Suprapubic skin (tissue), 4 donors: Measurements from ENCODE around the gene LTC4S.

Experiments used
- CTCF ChIP-seq, 2 donors: fragments of 200-600 bp in 1 of 2; fragments of 450-650 bp in 1 of 2; sonication (generic) in 1 of 2; IDR thresholded peaks; one replicate each; pipeline ENCODE4 v1.5.1; 2016 to 2019; ENCODE audit warnings: antibody characterized with exemption in 2 of 2, mild to moderate bottlenecking in 1 of 2, moderate library complexity in 1 of 2
- POLR2A ChIP-seq, 2 donors: fragments of 450-650 bp; IDR thresholded peaks; one replicate each; pipeline ENCODE4 v1.6.1; 2017; ENCODE audit warnings: antibody characterized with exemption in 2 of 2, mild to moderate bottlenecking in 2 of 2, moderate library complexity in 2 of 2
- POLR2AphosphoS5 ChIP-seq, 3 donors: sonication (generic); formaldehyde crosslinking; IDR thresholded peaks; one replicate each; pipeline ENCODE4 v1.6.1; 2017; ENCODE audit warnings: antibody characterized with exemption in 3 of 3

DNA sequence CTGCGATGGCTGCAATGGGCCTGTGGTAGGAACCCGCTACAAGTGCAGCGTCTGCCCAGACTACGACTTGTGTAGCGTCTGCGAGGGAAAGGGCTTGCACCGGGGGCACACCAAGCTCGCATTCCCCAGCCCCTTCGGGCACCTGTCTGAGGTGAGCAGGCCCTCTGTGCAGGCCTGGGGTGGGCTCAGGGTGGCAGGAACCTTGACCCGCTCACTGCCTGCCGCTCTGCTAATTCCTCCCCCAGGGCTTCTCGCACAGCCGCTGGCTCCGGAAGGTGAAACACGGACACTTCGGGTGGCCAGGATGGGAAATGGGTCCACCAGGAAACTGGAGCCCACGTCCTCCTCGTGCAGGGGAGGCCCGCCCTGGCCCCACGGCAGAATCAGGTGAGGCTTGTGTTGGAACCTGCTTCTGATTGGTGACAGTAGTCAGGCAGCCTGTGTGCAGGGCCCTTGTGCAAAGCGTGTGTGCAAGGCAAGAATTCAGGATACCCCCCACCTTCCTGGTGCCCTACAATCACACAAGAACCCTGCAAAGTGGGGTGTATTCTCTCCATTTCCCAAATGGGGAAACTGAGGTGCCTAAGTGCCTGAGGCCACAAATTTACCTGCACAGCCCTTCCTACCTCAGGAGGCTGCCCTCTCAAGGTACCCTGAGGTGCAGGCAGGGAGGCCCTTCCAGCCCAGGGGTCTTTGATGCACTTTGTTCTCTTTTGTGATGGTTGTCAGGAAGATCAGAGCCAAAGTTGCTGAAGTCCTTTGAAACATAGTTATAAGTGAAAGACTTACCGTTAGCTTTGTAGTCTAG lies 30.4 kb downstream of the LTC4S start:
- TF ChIP-seq POLR2A (IDR thresholded peaks at IDR 0.05) = no peak
- no peak for TF ChIP-seq CTCF (IDR thresholded peaks at IDR 0.05)
- TF ChIP-seq POLR2AphosphoS5 (IDR thresholded peaks at IDR 0.05) = no peak
